HG02938 (cell line): Measurements from ENCODE around the gene PADI3.

Experiments
- ATAC-seq: cut with Tn5 transposase; IDR thresholded peaks from one replicate; pipeline ENCODE4 v1.9.1; 2021; ENCODE audit warnings: mild to moderate bottlenecking, moderate library complexity; ENCODE audit not compliant: unreplicated experiment

The PADI3 gene, protein sequence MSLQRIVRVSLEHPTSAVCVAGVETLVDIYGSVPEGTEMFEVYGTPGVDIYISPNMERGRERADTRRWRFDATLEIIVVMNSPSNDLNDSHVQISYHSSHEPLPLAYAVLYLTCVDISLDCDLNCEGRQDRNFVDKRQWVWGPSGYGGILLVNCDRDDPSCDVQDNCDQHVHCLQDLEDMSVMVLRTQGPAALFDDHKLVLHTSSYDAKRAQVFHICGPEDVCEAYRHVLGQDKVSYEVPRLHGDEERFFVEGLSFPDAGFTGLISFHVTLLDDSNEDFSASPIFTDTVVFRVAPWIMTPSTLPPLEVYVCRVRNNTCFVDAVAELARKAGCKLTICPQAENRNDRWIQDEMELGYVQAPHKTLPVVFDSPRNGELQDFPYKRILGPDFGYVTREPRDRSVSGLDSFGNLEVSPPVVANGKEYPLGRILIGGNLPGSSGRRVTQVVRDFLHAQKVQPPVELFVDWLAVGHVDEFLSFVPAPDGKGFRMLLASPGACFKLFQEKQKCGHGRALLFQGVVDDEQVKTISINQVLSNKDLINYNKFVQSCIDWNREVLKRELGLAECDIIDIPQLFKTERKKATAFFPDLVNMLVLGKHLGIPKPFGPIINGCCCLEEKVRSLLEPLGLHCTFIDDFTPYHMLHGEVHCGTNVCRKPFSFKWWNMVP

DNA sequence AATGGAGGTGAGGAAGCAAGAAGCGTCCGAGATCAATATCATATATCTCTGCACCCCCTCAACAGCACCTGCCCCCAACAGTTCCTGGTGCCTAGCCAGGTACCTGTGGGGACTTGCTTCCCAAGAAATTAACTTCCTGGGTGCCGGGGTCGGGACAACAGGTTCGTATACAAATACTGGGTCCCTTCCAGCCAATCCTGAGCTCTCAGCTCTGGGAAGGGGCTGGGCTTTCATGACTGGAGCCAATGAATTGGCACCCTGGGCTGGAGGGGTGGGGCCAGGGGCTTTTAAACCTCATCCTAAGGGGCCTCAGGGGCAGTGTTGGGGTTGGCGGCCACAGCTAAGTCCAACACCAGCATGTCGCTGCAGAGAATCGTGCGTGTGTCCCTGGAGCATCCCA is at the start of gene PADI3:
Gene PADI3, plus strand, starts transcription at position 318 of the 400 bp plus-strand sequence. Its CDS starts 40 bp downstream, at position 358.
- ATAC-seq: no peak

DNA sequence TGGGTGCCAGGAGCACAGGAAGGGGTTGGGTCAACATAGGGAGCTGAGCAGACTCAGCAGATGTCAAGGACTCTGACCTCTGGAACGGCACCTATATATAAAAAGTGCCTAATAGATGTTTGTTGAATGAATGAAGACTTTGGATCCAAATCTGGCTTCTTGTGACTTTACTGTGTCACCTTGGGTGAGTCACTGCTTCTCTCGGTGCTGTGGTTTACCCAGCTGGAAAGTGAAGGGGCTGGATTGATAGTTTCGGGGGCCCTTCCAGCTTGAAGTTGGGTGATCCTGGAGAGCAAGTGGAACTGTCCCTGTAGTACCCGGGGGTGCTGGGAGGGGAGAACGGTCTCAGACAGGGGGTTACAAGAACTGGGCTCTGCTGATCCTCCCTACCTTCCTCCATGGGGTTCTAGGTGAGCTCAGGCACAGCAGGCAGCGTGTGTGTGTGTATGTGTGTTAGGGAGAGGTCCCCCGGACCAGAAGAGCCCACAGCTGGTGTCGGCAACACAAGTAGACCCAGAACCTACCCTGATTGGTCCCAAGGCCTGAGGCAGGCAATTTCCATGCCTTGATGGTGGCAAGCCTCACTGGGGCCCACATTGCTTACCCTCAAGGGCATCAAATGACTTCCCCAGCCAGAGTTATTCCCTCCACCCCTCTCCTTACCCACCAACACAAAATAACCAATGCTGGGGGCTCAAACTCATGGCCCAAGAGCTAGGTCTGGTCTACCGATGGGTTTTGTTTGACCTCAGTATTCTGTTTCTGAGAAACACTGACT is 49.4 kb upstream of the PADI3 start:
- no peak for ATAC-seq

DNA sequence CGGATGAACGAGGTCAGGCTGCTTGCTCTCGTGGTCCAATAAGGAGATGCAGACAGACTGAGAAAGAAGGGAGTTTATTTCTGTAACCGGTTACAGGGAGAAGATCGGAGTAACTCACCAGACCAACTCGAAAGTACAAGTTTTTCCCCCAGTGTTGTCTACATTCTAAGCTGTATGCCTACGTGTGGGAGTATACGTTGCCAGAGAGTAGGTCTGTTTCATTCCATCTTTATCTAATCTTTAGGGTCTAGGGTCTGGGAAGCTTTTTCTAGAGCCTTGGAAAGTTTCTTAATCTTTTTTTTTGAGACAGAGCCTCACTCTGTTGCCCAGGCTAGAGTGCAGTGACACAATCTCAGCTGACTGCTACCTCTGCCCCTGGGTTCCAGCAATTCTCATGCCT is 48.7 kb upstream of the PADI3 start:
- no peak for ATAC-seq

DNA sequence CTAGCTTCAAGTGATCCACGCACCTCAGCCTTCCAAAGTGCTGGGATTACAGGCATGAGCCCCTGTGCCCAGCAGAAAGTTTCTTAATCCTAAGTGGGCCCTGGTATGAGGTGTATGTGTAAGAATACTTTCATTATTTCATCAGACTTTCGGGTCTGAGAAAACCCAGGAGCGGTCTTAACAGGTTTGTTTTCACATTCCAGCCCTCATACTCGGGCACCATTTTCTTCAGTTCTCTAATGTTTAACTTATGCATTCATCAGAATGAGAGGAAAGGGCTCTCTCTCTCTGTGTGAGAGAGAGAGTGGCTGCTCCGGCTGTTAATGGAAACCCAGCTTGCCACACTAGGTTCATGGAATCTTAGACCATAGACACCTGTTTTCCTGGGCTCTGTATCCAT is 48.1 kb upstream of the PADI3 start:
- ATAC-seq: no peak

DNA sequence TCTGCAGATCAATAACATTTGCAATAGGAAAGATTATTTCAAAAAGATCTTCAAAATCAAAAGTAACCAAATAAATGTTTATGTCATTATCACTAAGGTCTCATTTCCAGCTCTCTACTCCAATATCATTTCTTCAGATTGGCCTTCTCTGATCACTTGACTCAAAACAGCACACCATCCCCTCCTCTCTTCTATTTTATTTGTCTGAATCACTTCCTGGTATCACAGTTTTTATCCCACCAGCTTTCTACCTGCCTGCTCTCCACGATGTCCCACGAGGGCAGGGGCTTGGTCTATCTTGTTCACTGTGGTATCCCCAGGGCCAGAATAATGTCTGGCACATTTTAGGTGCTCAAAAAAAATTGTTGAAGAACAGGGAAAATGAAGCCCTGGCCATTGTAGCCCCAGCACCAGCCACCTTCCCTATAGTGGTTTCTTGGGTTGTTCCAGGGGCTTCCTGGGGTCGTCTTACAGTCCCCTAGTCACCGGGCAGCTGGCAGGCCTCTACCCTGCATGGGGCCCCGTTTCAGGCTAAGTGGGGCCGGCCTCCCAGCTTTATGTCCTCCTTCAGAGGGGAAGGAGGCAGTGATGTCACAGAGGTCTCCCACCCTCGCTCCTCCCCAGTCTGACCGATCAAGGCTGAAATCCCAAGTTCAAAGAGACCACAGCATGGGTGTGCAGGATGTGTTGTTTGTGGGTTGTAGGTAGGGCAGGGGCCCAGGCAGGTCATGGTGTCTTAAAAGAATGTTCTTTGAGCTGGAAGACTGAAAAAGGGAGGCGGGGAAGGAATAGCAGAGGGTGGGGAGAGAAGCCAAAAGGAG is 47.5 kb upstream of the PADI3 start:
- ATAC-seq: no peak

DNA sequence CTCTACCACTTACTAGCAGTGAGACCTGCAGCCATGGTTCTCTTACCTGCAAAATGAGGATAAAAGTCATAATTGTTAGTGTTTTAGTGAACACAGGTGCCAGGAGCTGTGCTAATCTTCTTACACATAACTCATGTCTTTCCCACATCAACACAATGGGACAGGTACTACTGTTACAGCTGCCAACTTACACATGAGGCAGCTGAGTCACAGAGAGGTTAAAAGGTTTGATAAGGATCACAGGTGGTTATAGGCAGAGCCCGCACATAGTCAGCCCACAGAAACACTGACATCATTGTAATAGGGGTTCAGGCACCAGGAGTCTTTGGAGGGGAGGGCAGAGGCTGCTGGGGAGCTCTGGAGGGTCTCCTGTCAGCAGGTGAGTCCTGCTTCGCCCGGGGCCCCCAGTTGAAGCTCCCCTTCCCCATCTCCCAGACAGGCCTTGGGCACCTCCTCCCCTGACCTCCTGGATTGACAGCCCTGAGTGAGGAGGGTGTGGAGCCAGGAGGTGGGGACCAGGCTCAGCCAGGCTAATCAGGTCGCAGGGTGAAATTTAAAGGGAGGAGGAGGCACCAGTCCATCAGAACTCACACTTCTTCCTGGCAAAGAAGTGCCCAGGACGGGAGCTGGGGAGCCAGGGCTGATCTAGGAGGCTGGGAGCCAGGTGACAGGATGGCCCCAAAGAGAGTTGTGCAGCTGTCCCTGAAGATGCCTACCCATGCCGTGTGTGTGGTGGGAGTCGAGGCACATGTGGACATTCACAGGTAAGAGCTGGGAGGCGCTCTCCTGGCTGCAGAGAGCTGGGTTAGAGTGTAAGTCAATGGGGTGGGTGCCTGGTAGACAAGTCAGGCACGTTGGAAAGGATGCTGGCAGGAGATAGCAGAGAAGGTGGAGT is 44.1 kb upstream of the PADI3 start, which contains the start of gene PADI1:
Gene PADI1, plus strand, starts transcription at position 583 of the 895 bp plus-strand sequence. Its CDS starts 90 bp downstream, at position 673.
- no peak for ATAC-seq

DNA sequence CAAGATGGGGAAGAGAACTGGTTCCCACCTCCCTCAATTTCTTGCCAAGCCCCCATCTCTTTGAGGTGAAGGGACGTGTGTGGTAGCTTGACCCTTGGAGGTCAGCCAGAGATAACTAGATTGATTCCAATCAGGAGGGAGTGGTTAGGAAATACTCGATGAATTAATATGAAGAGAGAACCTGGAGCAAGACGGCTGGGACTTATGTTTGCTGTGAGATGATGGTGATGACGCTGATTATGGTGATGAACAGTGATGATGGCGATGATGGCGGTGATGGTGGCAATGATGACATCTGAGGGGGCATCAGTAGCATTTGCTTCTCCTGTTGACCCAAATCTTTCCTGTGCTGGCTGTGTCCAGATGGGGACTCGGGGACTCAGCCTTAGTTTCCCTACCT is 43.2 kb upstream of the PADI3 start:
- ATAC-seq: no peak

DNA sequence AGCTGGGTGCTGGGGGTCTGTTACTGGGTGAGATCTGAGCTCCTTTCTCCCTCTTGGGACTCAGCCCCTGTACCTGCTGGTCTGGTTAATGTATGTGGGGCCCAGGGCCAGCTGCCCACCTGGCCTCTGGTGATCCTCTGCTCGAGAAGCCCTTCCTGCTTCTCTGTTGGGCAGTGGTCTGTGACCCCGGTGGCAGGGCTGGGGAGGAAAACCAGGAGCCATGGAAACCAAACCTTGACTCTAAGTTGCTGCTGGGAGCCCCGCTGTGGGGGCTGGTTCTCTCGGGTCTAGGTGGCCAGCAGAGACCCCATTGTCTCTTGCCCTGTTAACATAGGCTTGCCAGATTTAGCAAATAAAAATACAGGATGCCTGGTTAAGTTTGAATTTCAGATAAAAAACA is 42.7 kb upstream of the PADI3 start:
- ATAC-seq: no peak

DNA sequence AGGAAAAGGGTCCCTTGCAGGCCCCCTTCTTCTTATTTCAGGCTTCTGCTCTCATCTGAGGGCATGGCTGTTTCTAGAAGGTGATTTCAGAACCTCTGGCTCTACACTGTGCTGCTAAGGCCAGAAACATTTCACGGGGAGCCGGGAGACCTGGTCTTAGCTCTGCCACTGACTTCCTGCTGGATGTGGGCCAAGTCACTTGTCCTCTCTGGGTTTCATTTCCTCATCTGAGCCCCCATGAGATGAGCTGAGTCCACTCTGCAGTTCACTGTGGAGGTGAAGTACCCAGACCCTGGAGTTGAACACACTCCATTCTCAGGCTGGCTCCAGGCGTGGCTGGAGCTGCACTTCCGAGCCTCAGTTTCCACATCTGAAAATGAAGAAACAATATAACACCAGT is 41.9 kb upstream of the PADI3 start:
- no peak for ATAC-seq

DNA sequence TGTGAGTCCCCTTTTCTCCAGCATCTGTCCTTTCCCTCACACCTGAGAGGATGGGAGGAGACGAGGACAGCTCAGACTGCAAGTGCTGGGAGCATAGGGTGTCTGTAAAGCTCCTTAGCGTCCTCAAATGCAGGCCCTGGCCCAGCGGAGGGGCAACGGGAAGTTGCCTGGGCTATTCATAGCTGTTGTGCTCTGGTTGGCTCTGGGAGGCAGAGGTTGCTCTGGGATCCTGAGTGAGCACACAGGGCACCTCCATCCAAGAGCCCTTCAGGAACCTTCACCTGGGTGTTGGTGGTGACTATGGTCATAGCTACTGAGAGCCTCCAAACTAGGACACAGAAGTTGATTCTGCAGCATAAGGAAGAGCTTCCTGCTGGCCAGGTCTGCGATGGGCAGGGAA is 41.4 kb upstream of the PADI3 start:
- no peak for ATAC-seq

DNA sequence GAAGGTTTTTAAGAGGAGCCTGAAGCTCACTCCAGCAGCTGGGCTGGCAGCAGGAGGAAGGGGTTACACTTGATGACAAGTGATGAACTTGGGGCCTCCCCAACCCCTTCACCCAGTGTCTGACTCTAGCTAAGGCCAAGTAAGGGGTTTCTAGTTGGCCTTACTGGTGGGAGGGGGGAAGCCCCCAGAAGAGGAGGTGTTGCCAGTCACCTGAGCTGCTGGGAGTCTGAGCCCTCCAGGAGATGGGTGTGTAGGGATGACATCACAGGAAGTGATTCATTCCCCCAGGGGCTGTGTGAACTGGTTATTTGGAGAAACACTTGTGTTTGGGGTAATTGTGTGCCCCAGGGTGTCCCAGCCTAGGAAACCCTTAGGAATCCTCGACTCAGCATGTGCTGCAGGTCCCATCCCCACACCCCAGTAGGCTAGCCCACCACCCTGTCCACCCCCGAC is 40.9 kb upstream of the PADI3 start:
- ATAC-seq: no peak

DNA sequence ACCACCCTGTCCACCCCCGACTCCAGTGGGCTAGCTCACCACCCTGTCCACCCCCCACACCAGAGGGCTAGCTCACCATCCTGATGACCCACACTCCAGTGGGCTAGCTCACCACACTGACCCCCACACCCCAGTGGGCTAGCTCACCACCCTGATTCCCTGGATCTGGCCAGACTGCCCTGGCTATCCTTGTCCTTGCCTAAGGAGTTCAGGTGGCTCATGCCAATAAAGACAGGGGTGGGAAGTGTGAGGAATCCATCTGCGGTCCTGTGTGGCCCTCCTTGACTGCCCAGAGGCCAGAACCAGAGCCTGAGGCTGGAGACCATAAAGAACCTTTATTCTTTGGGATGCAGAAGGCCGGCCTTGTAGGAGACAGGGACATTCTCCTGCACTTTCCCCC is 40.4 kb upstream of the PADI3 start:
- no peak for ATAC-seq

DNA sequence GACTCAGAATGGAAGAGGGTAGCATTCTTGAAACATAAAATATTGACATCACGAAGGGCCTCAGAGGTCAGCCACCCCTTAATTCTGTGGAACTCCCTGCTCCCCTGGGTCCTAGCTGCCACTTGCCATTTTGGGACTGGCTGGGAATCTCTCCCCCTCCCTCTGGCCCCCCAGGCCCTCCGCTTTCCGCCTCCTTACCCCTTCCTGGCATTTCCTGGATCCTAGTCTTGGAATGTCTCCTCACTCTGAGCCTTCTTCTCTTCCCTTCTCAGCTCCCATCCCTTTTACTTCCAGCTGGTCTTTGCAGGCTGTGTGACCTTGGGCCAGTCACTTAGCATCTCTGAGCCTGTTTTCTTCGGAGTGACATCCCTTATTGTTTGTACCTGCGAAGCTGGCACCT is 39.5 kb upstream of the PADI3 start:
- ATAC-seq: no peak

DNA sequence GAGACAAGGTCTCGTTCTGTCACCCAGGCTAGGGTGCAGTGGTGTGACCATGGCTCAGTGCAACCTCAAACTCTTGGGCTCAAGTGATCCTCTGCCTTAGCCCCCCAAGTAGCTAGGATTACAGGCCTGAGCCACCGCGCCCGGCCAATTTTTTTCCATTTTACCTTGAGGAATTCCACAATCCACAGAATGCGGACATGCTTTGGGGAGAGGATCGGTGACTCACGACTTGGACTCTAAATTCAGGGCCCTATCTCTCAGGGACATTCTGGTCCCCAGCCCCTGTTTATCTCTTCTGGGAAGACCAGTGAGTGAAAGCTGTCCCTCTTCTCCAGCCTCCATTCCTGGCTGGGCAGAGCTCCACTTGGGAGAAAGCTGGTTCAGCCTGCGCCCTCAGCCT is 38.7 kb upstream of the PADI3 start:
- no peak for ATAC-seq

DNA sequence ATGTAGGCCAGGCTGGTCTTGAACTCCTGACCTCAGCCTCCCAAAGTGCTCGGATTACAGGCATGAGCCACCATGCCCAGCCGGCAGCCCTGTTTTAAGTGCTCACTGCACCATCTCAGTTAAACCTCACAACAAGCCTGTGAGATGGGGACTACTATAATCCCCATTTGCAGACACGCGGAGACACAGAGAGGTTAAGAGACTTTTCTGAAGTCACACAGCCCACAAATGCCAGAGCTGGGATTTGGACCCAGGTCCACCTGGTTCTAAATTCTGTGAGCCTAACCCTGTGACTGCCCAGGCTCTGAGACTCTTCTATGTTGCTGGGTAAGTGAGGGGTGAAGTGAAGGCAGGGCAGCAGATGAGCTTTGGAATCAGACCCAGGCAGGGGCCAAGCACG is 37.5 kb upstream of the PADI3 start:
- no peak for ATAC-seq

DNA sequence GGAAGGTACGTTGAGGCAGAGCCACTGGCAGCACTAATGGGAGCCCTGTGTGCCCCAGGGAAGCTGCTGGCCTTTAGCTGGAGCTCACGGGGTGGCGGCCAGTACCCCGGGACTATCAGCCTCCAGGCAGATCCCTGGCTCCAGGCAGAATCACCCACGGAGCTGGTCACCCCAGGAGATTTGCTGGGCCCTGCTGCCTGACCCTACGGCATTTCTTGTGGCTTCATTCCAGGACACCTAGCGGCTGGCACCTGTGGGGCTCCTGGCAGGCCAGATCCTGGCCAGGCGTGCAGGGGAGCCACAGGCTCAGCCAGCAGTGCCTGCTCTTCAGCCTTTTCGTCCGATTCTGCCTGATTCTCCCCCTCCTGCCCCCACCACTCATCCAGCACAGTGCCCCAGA is 36.9 kb upstream of the PADI3 start:
- ATAC-seq: no peak

DNA sequence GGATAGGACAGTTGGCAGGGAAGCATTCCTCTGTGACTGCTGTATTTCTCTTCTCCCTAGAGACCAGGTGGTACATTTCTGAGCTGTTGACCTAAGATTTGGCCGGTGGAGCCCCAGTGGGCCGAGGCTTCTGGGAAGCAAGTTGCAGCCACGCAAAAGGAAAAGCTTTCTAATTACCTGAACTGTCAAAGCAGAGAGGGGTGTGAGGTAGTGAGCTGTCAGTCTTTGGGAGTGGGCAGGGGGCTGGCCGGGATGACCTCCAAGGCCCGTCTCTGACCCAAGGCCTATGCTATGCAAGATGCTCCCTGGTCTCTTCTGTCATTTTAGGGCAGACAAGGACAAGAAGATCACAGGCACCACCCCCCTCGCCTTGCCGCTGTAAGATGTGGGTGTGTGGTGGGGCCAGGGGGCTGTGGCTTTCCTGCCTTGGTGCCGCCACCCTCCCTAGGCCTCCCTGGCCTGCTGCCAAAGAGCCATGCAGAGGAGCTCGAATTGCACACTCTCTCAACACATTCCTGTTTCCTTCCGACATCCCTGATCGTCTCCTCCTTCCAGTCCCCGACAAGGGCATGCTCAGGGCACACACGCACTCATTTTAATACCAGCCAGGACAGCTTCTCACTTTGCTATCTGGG is 36.3 kb upstream of the PADI3 start:
- no peak for ATAC-seq

DNA sequence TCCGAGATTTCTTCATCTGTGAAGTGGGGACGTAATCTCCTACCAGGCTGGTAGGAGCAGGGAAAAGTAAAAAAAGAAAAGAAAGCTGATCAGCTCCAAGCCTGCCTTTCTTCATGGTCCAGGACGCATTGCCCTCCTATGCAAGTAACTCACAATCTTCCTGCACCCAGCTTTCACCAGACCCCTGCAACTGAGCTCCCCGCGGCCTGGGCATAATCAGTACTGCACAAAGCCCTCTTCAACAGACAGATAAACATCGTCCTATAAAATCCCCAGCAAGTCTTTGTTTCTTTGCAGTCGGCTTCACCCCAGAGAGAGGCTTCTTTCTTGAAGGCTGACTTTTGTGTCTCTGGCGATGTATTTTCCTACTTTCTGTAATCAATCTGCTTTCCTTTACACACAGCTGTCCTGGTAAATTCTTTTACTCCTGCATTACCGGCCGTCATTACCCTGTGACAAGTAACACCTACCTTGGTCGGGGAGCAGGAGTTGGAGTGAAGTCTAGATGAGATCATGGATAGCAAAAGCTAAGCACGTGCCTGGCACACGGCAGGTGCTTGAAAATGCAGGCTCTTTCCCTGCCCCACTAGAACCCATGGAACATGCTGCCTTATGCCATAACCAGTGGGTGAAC is 35.6 kb upstream of the PADI3 start:
- ATAC-seq: no peak

DNA sequence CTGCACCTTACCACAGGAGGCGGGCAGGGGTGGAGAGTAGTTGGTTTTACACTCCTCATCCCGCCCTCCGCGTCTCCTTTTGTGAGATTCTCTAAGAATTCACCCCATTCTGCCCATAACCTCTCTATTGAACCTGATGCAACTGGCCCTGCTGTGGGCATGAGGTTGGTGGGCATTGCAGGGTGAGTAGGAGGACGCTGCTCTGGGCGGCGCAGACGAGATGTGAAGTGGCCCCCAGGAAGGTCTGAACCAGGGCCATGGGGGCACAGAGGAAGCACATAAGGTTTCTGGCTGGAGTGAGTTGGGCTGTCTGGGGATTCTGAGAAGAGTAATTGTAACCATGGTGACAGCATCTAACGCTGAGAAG is 35.1 kb upstream of the PADI3 start:
- ATAC-seq: no peak
